MM.1S (cell line): Measurements from ENCODE around the gene EVA1A.

Source experiments
- DNase-seq: peaks from one replicate; pipeline ENCODE4 v3.0.0-alpha.2; 2015
- H2AFZ ChIP-seq: fragments of 300-600 bp; sonication (generic); 2 replicates; pipeline ENCODE4 v1.6.0; 2016; ENCODE audit warnings: antibody characterized with exemption, low read length
- H3F3A ChIP-seq: fragments of 300-600 bp; sonication (generic); 2 replicates; pipeline ENCODE4 v1.6.1; 2016; ENCODE audit warnings: mild to moderate bottlenecking, antibody characterized with exemption, low read length, moderate library complexity, mixed read lengths; ENCODE audit not compliant: insufficient read depth
- H3K27ac ChIP-seq: fragments of 300-600 bp; sonication (generic); 2 replicates; pipeline ENCODE4 v1.5.1; 2016; ENCODE audit warnings: mild to moderate bottlenecking, low read length
- H3K27me3 ChIP-seq: fragments of 300-600 bp; sonication (generic); replicated peaks from 2 replicates; pipeline ENCODE4 v1.6.0; 2016; ENCODE audit warnings: low read length; ENCODE audit not compliant: insufficient read depth
- H3K36me3 ChIP-seq: fragments of 300-600 bp; sonication (generic); replicated peaks from 2 replicates; pipeline ENCODE4 v1.6.1; 2016; ENCODE audit warnings: mild to moderate bottlenecking, low read length, mixed read lengths; ENCODE audit not compliant: insufficient read depth
- H3K4me1 ChIP-seq: fragments of 300-600 bp; sonication (generic); 2 replicates; pipeline ENCODE4 v1.6.1; 2016; ENCODE audit warnings: low read length, mixed read lengths
- H3K4me2 ChIP-seq: fragments of 300-600 bp; sonication (generic); 2 replicates; pipeline ENCODE4 v1.6.0; 2016; ENCODE audit warnings: low read depth, low read length
- H3K4me3 ChIP-seq: fragments of 300-600 bp; sonication (generic); 2 replicates; pipeline ENCODE4 v1.5.1; 2016; ENCODE audit warnings: low read length, mixed read lengths
- H3K79me2 ChIP-seq: fragments of 300-600 bp; sonication (generic); 2 replicates; pipeline ENCODE4 v1.6.1; 2016; ENCODE audit warnings: mixed run types, low read length, mixed read lengths
- H3K9ac ChIP-seq: fragments of 300-600 bp; sonication (generic); 2 replicates; pipeline ENCODE4 v1.6.1; 2016; ENCODE audit warnings: low read length, mixed read lengths
- H3K9me2 ChIP-seq: fragments of 300-600 bp; sonication (generic); replicated peaks from 2 replicates; pipeline ENCODE4 v1.6.1; 2016; ENCODE audit warnings: mild to moderate bottlenecking, low read length, mixed read lengths; ENCODE audit not compliant: insufficient read depth
- H3K9me3 ChIP-seq: fragments of 300-600 bp; sonication (generic); replicated peaks from 2 replicates; pipeline ENCODE4 v1.6.1; 2016; ENCODE audit warnings: mild to moderate bottlenecking, low read length, mixed read lengths; ENCODE audit not compliant: insufficient read depth
- H4K20me1 ChIP-seq: fragments of 300-600 bp; sonication (generic); 2 replicates; pipeline ENCODE4 v1.6.1; 2016; ENCODE audit warnings: mild to moderate bottlenecking, low read length, moderate library complexity, mixed read lengths; ENCODE audit not compliant: insufficient read depth
- CTCF ChIP-seq: fragments of 300-600 bp; sonication (generic); IDR thresholded peaks from 2 replicates; pipeline ENCODE4 v1.5.1; 2016; ENCODE audit warnings: antibody characterized with exemption, low read length, mixed read lengths
- EZH2 ChIP-seq: fragments of 300-600 bp; sonication (generic); optimal IDR thresholded peaks from 2 replicates; pipeline ENCODE3; 2017; ENCODE audit warnings: low read depth, mild to moderate bottlenecking, antibody characterized with exemption, low read length, mixed read lengths
- EZH2phosphoT487 ChIP-seq: fragments of 300-600 bp; sonication (generic); IDR thresholded peaks from 2 replicates; pipeline ENCODE4 v1.6.1; 2018; ENCODE audit warnings: antibody characterized with exemption, low read length

The EVA1A gene

GRCh38 chr2:75456111-75456510 is 104.6 kb downstream of the EVA1A start:
- Histone ChIP-seq H3K9ac (no peak overlapping the region), H3K9me2 (no peaks in the 10 kb centered on the region), H3K4me1 (no peaks in the 10 kb centered on the region), H2AFZ (no peak overlapping the region), H3K36me3 (no peaks in the 10 kb centered on the region), H3F3A (no peaks in the 10 kb centered on the region), H3K4me3 (no peak overlapping the region), H3K27ac (no peak overlapping the region), H3K27me3 (no peaks in the 10 kb centered on the region), H3K79me2 (no peaks in the 10 kb centered on the region), H3K4me2 (no peak overlapping the region), H4K20me1 (no peaks in the 10 kb centered on the region), H3K9me3 (no peaks in the 10 kb centered on the region)
- DNase-seq = no peak
- no peak for TF ChIP-seq CTCF
- TF ChIP-seq EZH2phosphoT487 = no peak
- no peak for TF ChIP-seq EZH2

GRCh38 chr2:75454241-75454620 is 106.5 kb downstream of the EVA1A start:
- no peak for DNase-seq
- H3K4me1 ChIP-seq = no peaks in the 10 kb centered on the region
- no peak overlapping the region for H3K9ac ChIP-seq
- no peaks in the 10 kb centered on the region for H3K9me2 ChIP-seq
- no peaks in the 10 kb centered on the region for H3K9me3 ChIP-seq
- H2AFZ ChIP-seq = no peak overlapping the region
- no peak overlapping the region for H3K27ac ChIP-seq
- no peak overlapping the region for H3K4me2 ChIP-seq
- no peaks in the 10 kb centered on the region for H3K36me3 ChIP-seq
- no peaks in the 10 kb centered on the region for H3F3A ChIP-seq
- TF ChIP-seq EZH2 (no peak), CTCF (no peak), EZH2phosphoT487 (no peak)
- no peak overlapping the region for H3K4me3 ChIP-seq
- H4K20me1 ChIP-seq = no peaks in the 10 kb centered on the region
- H3K27me3 ChIP-seq = no peaks in the 10 kb centered on the region
- no peaks in the 10 kb centered on the region for H3K79me2 ChIP-seq

GRCh38 chr2:75453384-75454240 is 107.1 kb downstream of the EVA1A start:
- no peaks in the 10 kb centered on the region for H3K79me2 ChIP-seq
- H3K4me1 ChIP-seq = no peaks in the 10 kb centered on the region
- no peaks in the 10 kb centered on the region for H3K27me3 ChIP-seq
- no peaks in the 10 kb centered on the region for H4K20me1 ChIP-seq
- no peaks in the 10 kb centered on the region for H3F3A ChIP-seq
- no peak overlapping the region for H3K4me3 ChIP-seq
- H3K9me2 ChIP-seq = no peaks in the 10 kb centered on the region
- H3K27ac ChIP-seq = no peak overlapping the region
- H3K9ac ChIP-seq = no peak overlapping the region
- no peak overlapping the region for H3K4me2 ChIP-seq
- no peak overlapping the region for H2AFZ ChIP-seq
- H3K36me3 ChIP-seq = no peaks in the 10 kb centered on the region
- TF ChIP-seq CTCF (no peak), EZH2phosphoT487 (no peak), EZH2 (no peak)
- no peak for DNase-seq
- no peaks in the 10 kb centered on the region for H3K9me3 ChIP-seq
